Lung (tissue), 12 donors: ENCODE data around the gene CD59. TPM values are rescaled to one million over a fixed set of nuclear protein-coding genes. Genes with fewer than 3 reads are reported as not detected.

Experiments used
- ATAC-seq: fragments of 200-7000 bp; cut with Tn5 transposase; one replicate; pipeline ENCODE4 v1.9.1; 2020; ENCODE audit warnings: moderate number of reproducible peaks; ENCODE audit not compliant: insufficient read depth, low FRiP score
- DNase-seq, 3 donors: peaks; one replicate each; pipeline ENCODE4 v3.0.0-alpha.2; 2013 to 2017
- H3K27ac ChIP-seq, 2 donors: one replicate each; pipeline ENCODE4 v1.5.1; 2013; ENCODE audit warnings: mild to moderate bottlenecking in 2 of 2, moderate library complexity in 2 of 2, control low read depth in 1 of 2, inconsistent platforms in 1 of 2, low read depth in 1 of 2, low read length in 1 of 2
- H3K27me3 ChIP-seq, 3 donors: one replicate each; pipeline ENCODE4 v1.5.1; 2013; ENCODE audit warnings: low read length in 2 of 3; ENCODE audit not compliant: control insufficient read depth in 3 of 3, insufficient read depth in 3 of 3
- H3K36me3 ChIP-seq, 4 donors: one replicate each; pipeline ENCODE4 v1.5.1; 2013; ENCODE audit warnings: low read length in 4 of 4, mild to moderate bottlenecking in 1 of 4, moderate library complexity in 1 of 4; ENCODE audit not compliant: control insufficient read depth in 4 of 4, insufficient read depth in 4 of 4
- H3K4me1 ChIP-seq, 5 donors: one replicate each; pipeline ENCODE4 v1.5.1; 2013; ENCODE audit warnings: low read length in 5 of 5, mild to moderate bottlenecking in 2 of 5, moderate library complexity in 1 of 5; ENCODE audit not compliant: control insufficient read depth in 5 of 5, insufficient read depth in 5 of 5
- H3K4me3 ChIP-seq: one replicate; pipeline ENCODE4 v1.5.1; 2013; ENCODE audit warnings: mild to moderate bottlenecking, control low read depth, moderate library complexity
- H3K9ac ChIP-seq, 2 donors: one replicate each; pipeline ENCODE4 v1.5.1; 2013; ENCODE audit warnings: low read length in 2 of 2, control low read depth in 1 of 2; ENCODE audit not compliant: insufficient read depth in 1 of 2
- H3K9me3 ChIP-seq, 4 donors: one replicate each; pipeline ENCODE4 v1.5.1; 2013; ENCODE audit warnings: low read length in 3 of 4, mild to moderate bottlenecking in 1 of 4, moderate library complexity in 1 of 4; ENCODE audit not compliant: control insufficient read depth in 4 of 4, insufficient read depth in 3 of 4
- WGBS, 2 donors: extraction: QIAGEN DNeasy Blood & Tissue Kit; methylation state at CpG; one replicate each; pipeline ENCODE4 v1.1.7; 2013; 5-methylcytosine and 5-hydroxymethylcytosine counted together
- polyA plus RNA-seq, 2 donors: library from polyadenylated mRNA; stranded (reverse); fragments of 200-250 nt; gene quantifications; one replicate each; pipeline ENCODE4 v1.2.1, GENCODE V29; 2013
- total RNA-seq, 2 donors: library from RNA; depleted of rRNA in 1 of 2; stranded (reverse); fragments of >200 nt in 1 of 2; gene quantifications; one replicate each; pipeline ENCODE4 v1.2.1, GENCODE V29; 2014 to 2021
- TF ChIP-seq, protein P1 (sequence below): IDR thresholded peaks from 2 replicates; pipeline ENCODE4 v1.5.1; 2012; ENCODE audit warnings: mild to moderate bottlenecking; ENCODE audit errors: control extremely low read depth, extremely low read depth
- donor health status: control.
- donor health status: control.
- donor health status: Bipolar disorder and iron deficiency.
- donor health status: healthy.
- donor health status: DM: yes; HTN: yes; CAD: no.

The CD59 gene
- total and polyA plus RNA-seq, 4 donors: 215 to 833 (median 539) TPM

- Histone ChIP-seq H3K9me3 (no peaks in the 10 kb centered on the region), H3K27me3 (no peaks in the 10 kb centered on the region), H3K4me1 (peaks cover 0 to 38% (median 19%) of the 10 kb centered on the region in 5 donors), H3K9ac (no peak overlapping the region), H3K4me3 (no peak overlapping the region), H3K36me3 (no peaks in the 10 kb centered on the region), H3K27ac (peak overlapping the region; percentile 57 to 88)
- TF ChIP-seq, protein P1, sequence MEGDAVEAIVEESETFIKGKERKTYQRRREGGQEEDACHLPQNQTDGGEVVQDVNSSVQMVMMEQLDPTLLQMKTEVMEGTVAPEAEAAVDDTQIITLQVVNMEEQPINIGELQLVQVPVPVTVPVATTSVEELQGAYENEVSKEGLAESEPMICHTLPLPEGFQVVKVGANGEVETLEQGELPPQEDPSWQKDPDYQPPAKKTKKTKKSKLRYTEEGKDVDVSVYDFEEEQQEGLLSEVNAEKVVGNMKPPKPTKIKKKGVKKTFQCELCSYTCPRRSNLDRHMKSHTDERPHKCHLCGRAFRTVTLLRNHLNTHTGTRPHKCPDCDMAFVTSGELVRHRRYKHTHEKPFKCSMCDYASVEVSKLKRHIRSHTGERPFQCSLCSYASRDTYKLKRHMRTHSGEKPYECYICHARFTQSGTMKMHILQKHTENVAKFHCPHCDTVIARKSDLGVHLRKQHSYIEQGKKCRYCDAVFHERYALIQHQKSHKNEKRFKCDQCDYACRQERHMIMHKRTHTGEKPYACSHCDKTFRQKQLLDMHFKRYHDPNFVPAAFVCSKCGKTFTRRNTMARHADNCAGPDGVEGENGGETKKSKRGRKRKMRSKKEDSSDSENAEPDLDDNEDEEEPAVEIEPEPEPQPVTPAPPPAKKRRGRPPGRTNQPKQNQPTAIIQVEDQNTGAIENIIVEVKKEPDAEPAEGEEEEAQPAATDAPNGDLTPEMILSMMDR: no peak
- DNase-seq (no peak), ATAC-seq (no peak)
- 68 to 70% methylated on average over 4 of the region's 4 CpGs for WGBS, 2 donors
These were observed 47.1 kb downstream of the CD59 start for GRCh38 chr11:33689085-33689484.

DNA sequence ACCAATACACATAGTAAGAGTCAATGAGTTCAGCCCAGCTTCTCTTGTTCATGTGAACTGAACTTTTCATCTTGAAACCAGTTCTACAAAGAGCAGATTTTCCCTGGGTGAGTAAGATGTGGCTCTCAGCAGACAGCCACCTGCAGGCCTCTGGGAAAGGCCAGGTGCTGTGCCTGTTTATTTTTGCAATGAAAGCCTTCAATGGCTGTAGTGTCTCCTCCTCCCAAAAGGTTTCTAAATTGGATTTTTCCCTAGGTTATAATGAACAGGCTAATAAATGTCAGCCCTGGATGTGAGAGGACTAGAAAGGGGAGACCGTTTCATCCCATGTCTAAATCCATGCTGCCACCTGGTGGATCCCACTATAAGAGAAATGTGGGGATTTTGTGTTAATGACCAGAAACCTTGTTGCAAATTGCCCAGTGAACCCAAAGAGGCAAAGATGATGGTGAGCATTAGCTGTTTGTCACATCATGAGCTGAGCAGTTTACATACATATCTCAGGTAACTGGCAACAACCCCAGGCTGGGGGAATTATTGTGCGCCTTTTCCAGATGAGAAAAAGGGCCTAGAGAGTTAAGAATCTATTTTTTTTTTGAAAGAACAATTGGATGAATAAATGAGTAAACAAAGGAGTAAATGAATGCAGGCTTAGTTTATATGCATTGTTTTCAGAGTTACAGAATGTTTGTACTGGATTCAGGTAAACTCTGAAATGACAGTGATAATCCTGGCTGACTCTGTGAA, 48.3 kb downstream of the CD59 start:
- no peak overlapping the region for H3K27ac ChIP-seq

GRCh38 chr11:33685082-33685481, 51.1 kb downstream of the CD59 start:
- TF ChIP-seq, protein P1: no peak
- DNase-seq: no peak
- no peak for ATAC-seq
- no peaks in the 10 kb centered on the region for H3K27me3 ChIP-seq
- peaks cover 0 to 5% (median 3%) of the 10 kb centered on the region in 5 donors for H3K4me1 ChIP-seq
- peaks cover 0 to 4% (median 0%) of the 10 kb centered on the region in 4 donors for H3K9me3 ChIP-seq
- no peaks in the 10 kb centered on the region for H3K36me3 ChIP-seq
- no peak overlapping the region for H3K4me3 ChIP-seq
- no peak overlapping the region for H3K9ac ChIP-seq
- WGBS, 2 donors: 76 to 80% methylated on average over 3 of the region's 3 CpGs
- H3K27ac ChIP-seq: no peak overlapping the region

More for the DNA sequence above, 48.3 kb downstream of the CD59 start:
- Histone ChIP-seq H3K36me3 (no peaks in the 10 kb centered on the region), H3K9me3 (no peaks in the 10 kb centered on the region), H3K27me3 (no peaks in the 10 kb centered on the region), H3K9ac (no peak overlapping the region), H3K4me3 (no peak overlapping the region), H3K4me1 (peaks cover 0 to 31% (median 17%) of the 10 kb centered on the region in 5 donors)
- WGBS, 2 donors: 64 to 67% methylated on average over 2 of the region's 2 CpGs
- ATAC-seq (no peak), DNase-seq (peak; percentile 65 to 80 (median 77))
- TF ChIP-seq, protein P1: no peak
